NOMO-1 treated with DMSO at 0.1 percent for 48 hours (cell line): ENCODE measurements around the gene ZNF69.

Experiments
- DNase-seq: peaks from one replicate; lab custom pipeline; 2025; ENCODE audit not compliant: unreplicated experiment; lab: John Stamatoyannopoulos, UW

ZNF69 gene

DNA sequence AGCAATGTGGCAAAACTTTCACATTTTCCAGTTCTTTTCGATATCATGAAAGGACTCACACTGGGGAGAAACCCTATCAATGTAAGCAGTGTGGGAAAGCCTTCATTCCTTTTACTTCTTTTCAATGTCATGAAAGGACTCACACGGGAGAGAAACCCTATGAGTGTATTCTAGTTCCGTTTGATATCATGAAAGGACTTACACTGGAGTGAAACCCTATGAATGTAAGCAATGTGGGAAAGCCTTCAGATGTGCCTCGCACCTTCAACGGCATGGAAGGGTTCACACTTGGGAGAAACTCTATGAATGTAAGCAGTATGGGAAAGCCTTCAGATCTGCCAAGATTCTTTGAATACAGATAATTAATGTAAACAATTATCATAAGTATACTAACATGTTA, 62.7 kb downstream of the ZNF69 start:
- DNase-seq, result no peak
